Loucy (cell line): ENCODE results near the gene PMM1.

Source experiments
- H2AFZ ChIP-seq: fragments of 200-600 bp; sonication (generic); 2 replicates; pipeline ENCODE4 v1.6.0; 2016; ENCODE audit warnings: antibody characterized with exemption, mild to moderate bottlenecking, low read length, moderate library complexity
- H3F3A ChIP-seq: fragments of 200-600 bp; 2 replicates; pipeline ENCODE4 v1.6.0; 2016; ENCODE audit warnings: antibody characterized with exemption, low read depth, mild to moderate bottlenecking
- H3K27me3 ChIP-seq: fragments of 200-600 bp; sonication (generic); 2 replicates; pipeline ENCODE4 v1.6.1; 2014; ENCODE audit warnings: low read length, mild to moderate bottlenecking; ENCODE audit not compliant: insufficient read depth, poor library complexity, severe bottlenecking
- H3K36me3 ChIP-seq: fragments of 200-600 bp; sonication (generic); 2 replicates; pipeline ENCODE4 v1.6.1; 2016; ENCODE audit warnings: low read length; ENCODE audit not compliant: insufficient read depth
- H3K4me1 ChIP-seq: fragments of 200-600 bp; sonication (generic); 2 replicates; pipeline ENCODE4 v1.5.1; 2014; ENCODE audit warnings: low read length, mild to moderate bottlenecking; ENCODE audit not compliant: insufficient read depth, poor library complexity, severe bottlenecking
- H3K4me2 ChIP-seq: fragments of 200-600 bp; sonication (generic); 2 replicates; pipeline ENCODE4 v1.6.0; 2014; ENCODE audit warnings: antibody characterized with exemption, low read length, low read depth, mild to moderate bottlenecking; ENCODE audit not compliant: poor library complexity, severe bottlenecking
- H3K4me3 ChIP-seq: fragments of 200-600 bp; sonication (generic); 2 replicates; pipeline ENCODE4 v1.5.1; 2014; ENCODE audit warnings: low read length, mild to moderate bottlenecking, mixed read lengths; ENCODE audit not compliant: poor library complexity, severe bottlenecking
- H3K79me2 ChIP-seq: fragments of 200-600 bp; sonication (generic); 2 replicates; pipeline ENCODE4 v1.6.1; 2014; ENCODE audit warnings: low read length; ENCODE audit not compliant: insufficient read depth
- H3K9ac ChIP-seq: fragments of 200-600 bp; sonication (generic); 2 replicates; pipeline ENCODE4 v1.6.0; 2014; ENCODE audit warnings: mild to moderate bottlenecking, low read depth, low read length, moderate library complexity; ENCODE audit not compliant: poor library complexity, severe bottlenecking
- H3K9me2 ChIP-seq: fragments of 200-600 bp; sonication (generic); replicated peaks from 2 replicates; pipeline ENCODE4 v1.6.1; 2016; ENCODE audit warnings: low read depth, low read length, mixed read lengths
- H3K9me3 ChIP-seq: fragments of 200-600 bp; sonication (generic); 2 replicates; pipeline ENCODE4 v1.6.1; 2014; ENCODE audit warnings: mild to moderate bottlenecking, antibody characterized with exemption, low read length, low read depth; ENCODE audit not compliant: insufficient read depth
- H4K20me1 ChIP-seq: fragments of 200-600 bp; sonication (generic); 2 replicates; pipeline ENCODE4 v1.6.0; 2014; ENCODE audit warnings: antibody characterized with exemption, low read length, mild to moderate bottlenecking; ENCODE audit not compliant: insufficient read depth, poor library complexity, severe bottlenecking
- EZH2phosphoT487 ChIP-seq: fragments of 200-600 bp; IDR thresholded peaks from 2 replicates; pipeline ENCODE4 v1.6.1; 2018; ENCODE audit warnings: antibody characterized with exemption, mild to moderate bottlenecking, moderate library complexity, borderline replicate concordance
- TF ChIP-seq, protein P1 (sequence below): fragments of 200-600 bp; sonication (generic); conservative IDR thresholded peaks from 2 replicates; pipeline ENCODE4 v1.5.1; 2014; ENCODE audit warnings: mild to moderate bottlenecking, antibody characterized with exemption, low read length

The PMM1 gene

DNA sequence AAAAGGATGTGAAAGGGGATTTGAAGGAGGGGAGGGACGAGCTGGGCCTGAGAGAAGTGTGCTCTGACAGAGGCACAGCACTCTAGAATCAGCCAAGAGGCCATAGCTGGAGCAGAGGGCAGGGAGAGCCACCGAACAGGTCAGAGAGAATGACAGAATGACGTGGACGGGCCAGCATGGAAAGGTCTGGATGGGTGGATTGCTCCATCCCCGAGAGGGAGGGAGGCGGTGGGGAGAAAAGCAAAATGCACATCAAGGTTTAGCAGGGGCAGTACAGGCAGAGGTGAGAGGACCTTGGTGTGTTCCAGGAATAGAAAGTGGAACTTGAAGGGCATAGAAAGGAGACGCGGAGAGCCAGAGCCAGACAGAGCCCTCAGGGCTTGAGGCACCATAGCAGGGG lies 6.9 kb downstream of the PMM1 start:
- Histone ChIP-seq H3K9me2 (no peaks in the 10 kb centered on the region), H3K9ac (no peak overlapping the region), H3K4me2 (no peak overlapping the region), H3K79me2 (no peaks in the 10 kb centered on the region), H3K27me3 (no peaks in the 10 kb centered on the region), H2AFZ (no peak overlapping the region), H3K36me3 (no peaks in the 10 kb centered on the region), H4K20me1 (no peaks in the 10 kb centered on the region), H3F3A (no peaks in the 10 kb centered on the region), H3K4me1 (no peaks in the 10 kb centered on the region), H3K9me3 (no peaks in the 10 kb centered on the region), H3K4me3 (no peak overlapping the region)
- TF ChIP-seq, protein P1, sequence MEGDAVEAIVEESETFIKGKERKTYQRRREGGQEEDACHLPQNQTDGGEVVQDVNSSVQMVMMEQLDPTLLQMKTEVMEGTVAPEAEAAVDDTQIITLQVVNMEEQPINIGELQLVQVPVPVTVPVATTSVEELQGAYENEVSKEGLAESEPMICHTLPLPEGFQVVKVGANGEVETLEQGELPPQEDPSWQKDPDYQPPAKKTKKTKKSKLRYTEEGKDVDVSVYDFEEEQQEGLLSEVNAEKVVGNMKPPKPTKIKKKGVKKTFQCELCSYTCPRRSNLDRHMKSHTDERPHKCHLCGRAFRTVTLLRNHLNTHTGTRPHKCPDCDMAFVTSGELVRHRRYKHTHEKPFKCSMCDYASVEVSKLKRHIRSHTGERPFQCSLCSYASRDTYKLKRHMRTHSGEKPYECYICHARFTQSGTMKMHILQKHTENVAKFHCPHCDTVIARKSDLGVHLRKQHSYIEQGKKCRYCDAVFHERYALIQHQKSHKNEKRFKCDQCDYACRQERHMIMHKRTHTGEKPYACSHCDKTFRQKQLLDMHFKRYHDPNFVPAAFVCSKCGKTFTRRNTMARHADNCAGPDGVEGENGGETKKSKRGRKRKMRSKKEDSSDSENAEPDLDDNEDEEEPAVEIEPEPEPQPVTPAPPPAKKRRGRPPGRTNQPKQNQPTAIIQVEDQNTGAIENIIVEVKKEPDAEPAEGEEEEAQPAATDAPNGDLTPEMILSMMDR: no peak

DNA sequence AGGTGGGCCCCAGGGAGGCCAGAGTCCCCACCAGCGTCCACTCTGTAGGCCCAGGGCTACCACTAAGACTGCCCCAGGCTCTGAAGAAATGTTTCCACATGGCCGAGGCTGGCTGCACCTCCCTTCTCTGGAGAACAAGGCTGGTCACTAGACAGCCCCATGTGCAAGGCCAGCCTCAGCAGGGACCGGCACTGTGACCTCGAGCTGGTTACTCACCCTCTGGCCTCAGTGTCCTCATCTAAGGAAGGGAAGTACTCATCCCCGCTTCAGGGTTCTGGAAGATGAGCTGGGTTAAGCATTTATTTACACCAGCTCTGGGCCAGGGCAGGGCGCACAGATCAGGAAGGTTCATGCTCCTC lies 9.7 kb downstream of the PMM1 start:
- H3K36me3 ChIP-seq: no peaks in the 10 kb centered on the region
- H3K9ac ChIP-seq: no peak overlapping the region
- no peaks in the 10 kb centered on the region for H3K9me2 ChIP-seq
- no peak overlapping the region for H3K4me2 ChIP-seq
- H3K9me3 ChIP-seq: no peaks in the 10 kb centered on the region
- no peak for TF ChIP-seq EZH2phosphoT487
- TF ChIP-seq, protein P1: no peak
- H2AFZ ChIP-seq: no peak overlapping the region
- no peaks in the 10 kb centered on the region for H3K4me1 ChIP-seq
- no peaks in the 10 kb centered on the region for H3K79me2 ChIP-seq
- no peaks in the 10 kb centered on the region for H3F3A ChIP-seq
- no peak overlapping the region for H3K4me3 ChIP-seq
- no peaks in the 10 kb centered on the region for H4K20me1 ChIP-seq
- no peaks in the 10 kb centered on the region for H3K27me3 ChIP-seq

DNA sequence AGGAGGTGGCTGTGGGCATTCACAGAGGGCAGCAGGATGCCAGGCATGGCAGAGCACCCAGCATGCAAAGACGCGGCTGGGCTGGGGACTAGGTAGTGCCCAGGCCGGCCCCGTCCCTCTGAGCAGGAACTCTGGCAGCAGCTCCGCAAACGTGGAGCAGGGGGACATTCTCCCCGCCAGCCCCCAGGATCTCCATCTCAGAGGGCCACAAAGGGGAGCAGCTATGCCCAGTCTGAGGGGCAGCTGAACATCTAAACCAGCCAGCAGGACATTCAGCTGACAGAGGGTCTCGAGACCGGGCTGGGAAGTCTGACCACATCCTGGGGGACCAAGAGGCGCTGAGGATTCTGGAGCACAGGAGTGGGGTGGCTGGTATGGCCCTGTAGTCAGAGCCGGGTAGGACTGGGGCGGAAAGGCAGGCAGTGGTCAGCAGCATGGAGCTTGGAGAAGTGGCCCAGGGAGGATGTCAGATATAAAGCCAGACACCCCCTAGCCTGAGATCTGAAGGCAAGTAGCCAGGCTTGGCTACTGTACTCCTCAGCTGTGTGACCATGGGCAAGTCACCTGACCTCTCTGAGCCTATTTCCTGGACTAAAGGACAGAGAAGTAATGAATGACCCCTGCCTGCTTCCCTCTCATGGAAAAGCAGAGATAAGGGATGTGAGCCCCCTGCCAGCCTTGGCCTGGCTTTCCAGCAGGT lies 10.2 kb downstream of the PMM1 start:
- no peaks in the 10 kb centered on the region for H3F3A ChIP-seq
- H3K4me1 ChIP-seq: no peaks in the 10 kb centered on the region
- no peak overlapping the region for H3K9ac ChIP-seq
- no peak overlapping the region for H3K4me2 ChIP-seq
- H3K9me2 ChIP-seq: no peaks in the 10 kb centered on the region
- no peaks in the 10 kb centered on the region for H4K20me1 ChIP-seq
- no peak overlapping the region for H3K4me3 ChIP-seq
- TF ChIP-seq, protein P1: no peak
- no peak for TF ChIP-seq EZH2phosphoT487
- no peaks in the 10 kb centered on the region for H3K79me2 ChIP-seq
- no peaks in the 10 kb centered on the region for H3K36me3 ChIP-seq
- no peak overlapping the region for H2AFZ ChIP-seq
- no peaks in the 10 kb centered on the region for H3K27me3 ChIP-seq
- no peaks in the 10 kb centered on the region for H3K9me3 ChIP-seq
